IPS-15b (cell line): ENCODE measurements around the gene NCOA5.

Source experiments
- H3K27me3 ChIP-seq: one replicate; pipeline ENCODE4 v1.6.1; 2013; ENCODE audit warnings: low read length; ENCODE audit not compliant: control insufficient read depth, insufficient read depth
- H3K36me3 ChIP-seq: one replicate; pipeline ENCODE4 v1.6.1; 2013; ENCODE audit warnings: low read length; ENCODE audit not compliant: control insufficient read depth, insufficient read depth
- H3K4me1 ChIP-seq: one replicate; pipeline ENCODE4 v1.6.1; 2013; ENCODE audit warnings: mild to moderate bottlenecking, low read length; ENCODE audit not compliant: control insufficient read depth, insufficient read depth
- H3K4me3 ChIP-seq: one replicate; pipeline ENCODE4 v1.5.1; 2013; ENCODE audit warnings: low read depth, low read length
- H3K9ac ChIP-seq: one replicate; pipeline ENCODE4 v1.6.1; 2013; ENCODE audit warnings: low read depth, mild to moderate bottlenecking, low read length
- H3K9me3 ChIP-seq: one replicate; pipeline ENCODE4 v1.6.1; 2013; ENCODE audit warnings: mild to moderate bottlenecking, low read length; ENCODE audit not compliant: control insufficient read depth, insufficient read depth

NCOA5 gene

GRCh38 chr20:46028772-46029371 is 60.9 kb downstream of the NCOA5 start, which contains the start of gene SLC12A5:
Gene SLC12A5 (plus strand): TSS chr20:46029215. CDS start chr20:46029345, 130 bp downstream.
- H3K9ac ChIP-seq: no peak within 1 kb of the TSS
- no peaks in the 10 kb centered on the region for H3K9me3 ChIP-seq
- H3K27me3 ChIP-seq: peaks cover 94% of the 10 kb centered on the region
- H3K4me1 ChIP-seq: peaks cover 2% of the 10 kb centered on the region
- H3K36me3 ChIP-seq: no peaks in the 10 kb centered on the region
- peak within 1 kb of the TSS; percentile 69 for H3K4me3 ChIP-seq

- Histone ChIP-seq H3K9ac (no peak overlapping the region), H3K4me3 (no peak overlapping the region), H3K36me3 (no peaks in the 10 kb centered on the region), H3K4me1 (peaks cover 2% of the 10 kb centered on the region), H3K27me3 (peaks cover 94% of the 10 kb centered on the region), H3K9me3 (no peaks in the 10 kb centered on the region)
These were observed 61.7 kb downstream of the NCOA5 start for GRCh38 chr20:46028110-46028509.

DNA sequence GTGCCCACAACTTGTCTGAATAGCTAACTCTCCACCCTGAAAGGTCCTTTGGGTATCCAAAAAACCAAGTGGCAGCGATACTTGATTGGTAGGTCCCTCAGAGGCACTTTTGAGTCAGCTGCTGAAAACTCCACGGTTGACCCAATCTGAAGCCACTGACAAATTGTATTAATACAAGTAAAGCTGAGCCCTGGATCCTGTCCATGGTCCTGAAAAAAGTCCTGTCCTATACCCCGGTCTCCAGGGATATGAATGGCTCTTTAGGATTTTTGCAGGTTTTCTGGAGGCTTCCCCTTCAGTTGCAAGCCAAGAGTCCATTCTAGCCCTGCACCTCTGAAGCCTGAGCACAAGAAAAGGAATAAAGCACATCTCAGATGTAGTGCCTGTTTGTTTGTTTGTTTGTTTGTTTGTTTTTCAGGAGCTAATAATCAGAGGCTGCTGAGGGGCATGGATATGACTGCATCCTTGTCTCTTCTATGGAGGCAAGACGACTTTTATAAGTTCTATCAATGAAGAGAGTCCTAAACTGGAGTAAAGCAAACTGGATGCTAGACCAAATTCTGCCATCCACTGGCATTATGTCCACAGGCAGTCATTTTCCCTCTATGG is 62.4 kb downstream of the NCOA5 start:
- no peak overlapping the region for H3K9ac ChIP-seq
- H3K9me3 ChIP-seq: no peaks in the 10 kb centered on the region
- peaks cover 2% of the 10 kb centered on the region for H3K4me1 ChIP-seq
- peaks cover 89% of the 10 kb centered on the region for H3K27me3 ChIP-seq
- no peak overlapping the region for H3K4me3 ChIP-seq
- no peaks in the 10 kb centered on the region for H3K36me3 ChIP-seq

GRCh38 chr20:46025376-46025783 is 64.4 kb downstream of the NCOA5 start:
- Histone ChIP-seq H3K27me3 (peaks cover 77% of the 10 kb centered on the region), H3K9ac (no peak overlapping the region)

DNA sequence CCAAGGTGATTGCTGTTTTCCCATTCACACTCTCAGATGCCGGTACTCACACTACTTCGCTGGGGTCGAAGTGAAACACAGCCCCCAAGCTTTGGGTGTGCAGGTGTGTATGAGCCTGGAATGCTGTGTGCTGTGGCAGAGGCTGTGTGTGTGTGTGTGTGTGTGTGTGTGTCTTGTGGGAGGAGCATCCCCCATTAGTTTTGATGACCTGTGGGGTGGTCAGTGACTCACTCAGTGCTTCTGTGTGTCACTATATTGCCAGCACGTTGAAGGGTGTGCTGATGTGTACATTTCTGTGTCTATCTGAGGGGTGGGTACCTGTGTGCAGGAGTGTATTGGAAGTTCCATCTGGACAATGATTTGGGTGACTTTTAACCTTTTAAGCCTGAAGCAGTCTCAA is 65.8 kb downstream of the NCOA5 start:
- H3K9ac ChIP-seq: no peak overlapping the region
- peaks cover 69% of the 10 kb centered on the region for H3K27me3 ChIP-seq
- no peaks in the 10 kb centered on the region for H3K9me3 ChIP-seq
- no peak overlapping the region for H3K4me3 ChIP-seq
- no peaks in the 10 kb centered on the region for H3K36me3 ChIP-seq
- peaks cover 3% of the 10 kb centered on the region for H3K4me1 ChIP-seq

More at GRCh38 chr20:46025376-46025783, 64.4 kb downstream of the NCOA5 start:
- Histone ChIP-seq H3K9me3 (no peaks in the 10 kb centered on the region), H3K4me1 (peaks cover 3% of the 10 kb centered on the region), H3K36me3 (no peaks in the 10 kb centered on the region), H3K4me3 (no peak overlapping the region)

DNA sequence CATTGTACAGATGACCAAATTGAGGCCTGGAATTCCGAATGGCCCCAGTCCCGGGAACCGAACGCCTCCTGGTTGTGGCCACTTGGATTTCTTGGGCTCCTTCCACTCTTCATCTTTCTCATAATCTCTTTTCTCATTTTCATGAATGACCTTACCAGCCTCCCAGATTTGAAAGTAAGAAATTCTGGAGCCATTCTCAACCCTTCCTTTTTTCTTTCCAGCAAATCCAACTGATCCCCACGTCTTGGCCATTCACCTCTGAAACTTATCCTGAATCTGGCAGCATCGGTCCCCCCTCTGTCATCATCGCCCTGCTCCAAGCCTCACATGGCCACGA is 66.6 kb downstream of the NCOA5 start:
- H3K27me3 ChIP-seq: peaks cover 60% of the 10 kb centered on the region
- no peak overlapping the region for H3K4me3 ChIP-seq
- no peaks in the 10 kb centered on the region for H3K36me3 ChIP-seq
- H3K9me3 ChIP-seq: no peaks in the 10 kb centered on the region
- no peak overlapping the region for H3K9ac ChIP-seq
- H3K4me1 ChIP-seq: peaks cover 3% of the 10 kb centered on the region

DNA sequence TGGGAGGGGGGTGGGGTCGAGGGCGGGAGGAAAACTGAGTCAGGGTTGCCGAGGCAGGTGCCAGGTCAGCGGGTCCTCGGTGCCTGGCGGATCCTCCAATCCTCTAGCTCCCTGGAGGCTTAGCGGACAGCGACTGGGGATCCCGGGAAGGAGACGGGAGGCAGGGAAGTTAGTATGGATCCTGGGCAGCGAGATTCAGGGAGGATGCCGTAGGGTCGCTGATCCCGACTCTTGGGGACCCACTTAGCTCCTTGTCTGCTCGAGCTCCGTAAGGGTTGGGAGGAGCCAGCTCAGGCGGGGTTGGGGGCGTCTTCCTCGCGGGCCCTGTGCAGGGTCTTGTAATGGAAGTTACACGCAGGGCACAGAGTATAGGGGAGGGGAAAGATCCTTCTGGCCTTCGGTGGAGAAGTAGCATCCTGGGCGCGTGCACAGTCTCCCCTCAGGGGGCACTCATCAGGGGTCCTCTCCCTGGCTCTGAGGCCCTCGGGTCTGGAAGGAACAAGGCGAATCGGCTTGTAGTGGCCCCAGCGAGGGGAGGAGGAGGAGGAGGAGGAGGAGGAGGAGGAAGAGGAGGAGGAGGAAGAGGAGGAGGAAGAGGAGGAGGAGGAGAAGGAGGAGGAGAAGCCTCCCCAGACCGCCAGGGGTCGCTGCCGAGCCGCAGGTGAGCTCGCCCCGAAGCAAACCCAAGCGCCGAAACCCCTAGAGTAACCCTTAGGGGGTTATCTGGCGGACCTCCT is 67.2 kb downstream of the NCOA5 start:
- no peak overlapping the region for H3K9ac ChIP-seq
- H3K36me3 ChIP-seq: no peaks in the 10 kb centered on the region
- no peaks in the 10 kb centered on the region for H3K9me3 ChIP-seq
- peaks cover 3% of the 10 kb centered on the region for H3K4me1 ChIP-seq
- peak overlapping the region; percentile 91 for H3K4me3 ChIP-seq
- peaks cover 55% of the 10 kb centered on the region for H3K27me3 ChIP-seq

GRCh38 chr20:46021361-46022359 is 68.1 kb downstream of the NCOA5 start:
- Histone ChIP-seq H3K4me1 (peaks cover 3% of the 10 kb centered on the region), H3K9ac (no peak overlapping the region)

DNA sequence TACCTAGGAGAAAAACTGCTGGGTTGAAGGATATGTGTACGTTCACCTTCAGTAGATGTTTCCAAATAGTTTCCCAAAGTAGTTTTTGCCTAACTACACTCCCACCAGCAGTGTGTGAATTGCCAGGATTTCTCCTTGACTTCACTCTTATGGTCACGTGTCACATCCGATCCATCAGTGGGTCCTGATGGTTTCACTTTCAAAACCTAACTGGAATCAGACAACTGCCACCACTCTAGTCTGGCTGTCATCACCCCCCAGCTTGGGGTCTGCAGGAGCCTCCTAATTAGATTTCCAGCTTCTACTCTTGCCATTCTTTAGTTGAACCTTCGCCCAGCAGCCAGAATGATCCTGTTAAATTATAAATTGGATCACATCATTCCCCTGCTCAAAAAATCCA is 69.2 kb downstream of the NCOA5 start:
- Histone ChIP-seq H3K9me3 (no peaks in the 10 kb centered on the region), H3K4me1 (peaks cover 3% of the 10 kb centered on the region), H3K36me3 (peaks cover 3% of the 10 kb centered on the region), H3K27me3 (peaks cover 35% of the 10 kb centered on the region), H3K9ac (no peak overlapping the region), H3K4me3 (no peak overlapping the region)

More at GRCh38 chr20:46021361-46022359, 68.1 kb downstream of the NCOA5 start:
- Histone ChIP-seq H3K36me3 (no peaks in the 10 kb centered on the region), H3K4me3 (peak overlapping the region; percentile 91), H3K9me3 (no peaks in the 10 kb centered on the region), H3K27me3 (peaks cover 46% of the 10 kb centered on the region)

DNA sequence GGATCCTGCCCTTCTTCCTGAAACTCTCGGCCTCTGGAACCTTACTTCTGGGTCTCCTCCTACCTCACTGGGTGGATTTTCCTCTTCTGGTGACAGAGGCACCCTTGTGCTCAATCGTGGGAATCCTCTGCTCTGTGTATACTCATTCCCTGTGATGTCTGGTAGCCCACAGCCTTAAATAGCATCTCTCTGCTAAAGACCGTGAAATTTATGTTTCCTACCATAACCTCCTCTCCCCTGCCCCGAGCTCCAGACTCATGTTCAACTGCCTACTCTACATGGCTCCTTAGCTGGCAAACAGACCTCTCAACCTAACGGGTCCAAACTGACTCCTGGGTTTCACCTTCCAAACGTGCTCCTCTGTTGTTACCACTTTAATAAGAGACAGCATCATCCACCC is 71.2 kb downstream of the NCOA5 start:
- Histone ChIP-seq H3K9ac (no peak overlapping the region), H3K9me3 (no peaks in the 10 kb centered on the region), H3K4me3 (no peak overlapping the region), H3K36me3 (peaks cover 3% of the 10 kb centered on the region), H3K27me3 (peaks cover 24% of the 10 kb centered on the region), H3K4me1 (peaks cover 8% of the 10 kb centered on the region)

- Histone ChIP-seq H3K9ac (no peak overlapping the region), H3K9me3 (no peaks in the 10 kb centered on the region), H3K4me1 (peaks cover 8% of the 10 kb centered on the region), H3K27me3 (peaks cover 19% of the 10 kb centered on the region), H3K36me3 (peaks cover 3% of the 10 kb centered on the region), H3K4me3 (no peak overlapping the region)
These were observed 71.7 kb downstream of the NCOA5 start for GRCh38 chr20:46018112-46018511.
